HepG2 (cell line): ENCODE data around the gene MYO18A. TPM values are rescaled to one million over a fixed set of nuclear protein-coding genes. Genes with fewer than 3 reads are reported as not detected.
A peak's percentile ranks its signal among the peaks of the same experiment; 100 is the strongest.

Source experiments
- ARID5B ChIP-seq: IDR thresholded peaks from 2 replicates; pipeline ENCODE4 v1.4.0; 2020; ENCODE audit warnings: mild to moderate bottlenecking, missing genetic modification reagents
- CENPBD1 ChIP-seq: sonication (generic); formaldehyde crosslinking; IDR thresholded peaks from 2 replicates; pipeline ENCODE4 v1.8.0; 2022; ENCODE audit warnings: missing genetic modification reagents, low read depth, mild to moderate bottlenecking, borderline replicate concordance
- E2F5 ChIP-seq: sonication (generic); formaldehyde crosslinking; conservative IDR thresholded peaks from 2 replicates; pipeline ENCODE4 v1.4.0; 2020; ENCODE audit warnings: missing genetic modification reagents
- GATAD2A ChIP-seq: IDR thresholded peaks from 2 replicates; pipeline ENCODE4 v1.6.1; 2016
- HNRNPK ChIP-seq: fragments of 200-400 bp; formaldehyde crosslinking; IDR thresholded peaks from 2 replicates; pipeline ENCODE4 v1.6.1; 2018; ENCODE audit warnings: low read length, low read depth, moderate library complexity, mild to moderate bottlenecking; ENCODE audit not compliant: poor library complexity, severe bottlenecking
- IKZF4 ChIP-seq: sonication (generic); formaldehyde crosslinking; IDR thresholded peaks from 2 replicates; pipeline ENCODE4 v1.5.1; 2020; ENCODE audit warnings: borderline replicate concordance, mild to moderate bottlenecking, low read depth, missing genetic modification reagents; ENCODE audit errors: not compliant biosample characterization
- MNT ChIP-seq: fragments of 450-650 bp; IDR thresholded peaks from 2 replicates; pipeline ENCODE4 v1.6.1; 2016
- NR2F1 ChIP-seq, 2 experiments: fragments of 450-650 bp in 1 of 2; formaldehyde crosslinking in 1 of 2; IDR thresholded peaks; 2 replicates each; pipeline versions ENCODE4 v1.5.0 to v1.6.1; 2016 to 2020; ENCODE audit warnings: mild to moderate bottlenecking in 1 of 2, missing compliant biosample characterization in 1 of 2, missing genetic modification reagents in 1 of 2, moderate library complexity in 1 of 2
- NR2F6 ChIP-seq, 2 experiments: IDR thresholded peaks; 2 replicates each; pipeline ENCODE4 v1.6.1; 2016; ENCODE audit warnings: antibody characterized with exemption in 1 of 2, mild to moderate bottlenecking in 1 of 2
- SATB2 ChIP-seq: sonication (generic); formaldehyde crosslinking; IDR thresholded peaks from 2 replicates; pipeline ENCODE4 v1.5.0; 2020; ENCODE audit warnings: missing genetic modification reagents
- THAP11 ChIP-seq: IDR thresholded peaks from 2 replicates; pipeline ENCODE4 v1.6.1; 2016; ENCODE audit warnings: missing biosample characterization, missing genetic modification reagents
- ZHX1 ChIP-seq: sonication (generic); formaldehyde crosslinking; IDR thresholded peaks from 2 replicates; pipeline ENCODE4 v1.8.1; 2022; ENCODE audit warnings: low read depth, mild to moderate bottlenecking, missing genetic modification reagents
- ZNF558 ChIP-seq: sonication (generic); formaldehyde crosslinking; IDR thresholded peaks from 2 replicates; pipeline ENCODE4 v1.9.0; 2022; ENCODE audit warnings: mild to moderate bottlenecking, missing genetic modification reagents, borderline replicate concordance
- polyA plus RNA-seq, 8 experiments: library from polyadenylated mRNA; depleted of rRNA in 3 of 8; stranded (reverse) in 7 of 8; unstranded in 1 of 8; fragments of >200 nt; fragmentation: Illumina TruSeq in 4 of 8; extraction: Trizol in 4 of 8; gene quantifications; 2 replicates each; pipeline versions ENCODE4 v1.2.1 to v1.2.3, GENCODE V29; 2011 to 2016; ENCODE audit warnings: low read depth in 4 of 8, missing spikeins in 1 of 8, mixed read lengths in 1 of 8; ENCODE audit not compliant: insufficient read depth in 1 of 8
- total RNA-seq, 5 experiments: library from RNA; depleted of rRNA; stranded (reverse); fragments of >200 nt; fragmentation: Illumina TruSeq; extraction: Trizol; gene quantifications; 2 replicates each; pipeline ENCODE4 v1.2.3, GENCODE V29; 2016; ENCODE audit warnings: low read depth in 1 of 5

Gene MYO18A
- total and polyA plus RNA-seq, 2 of the 13 experiments (the other 11 are each of a cell fraction or from before 2014, with no cell fraction given), result 16.8 to 24.8 TPM

- TF ChIP-seq MNT, result no peak
- no peak for TF ChIP-seq CENPBD1 (CRISPR knock-in tag)
- TF ChIP-seq GATAD2A (CRISPR knock-in tag), result 0 out of 2 replicates have a peak, but pooled peaks have one; percentile 22
- no peak for TF ChIP-seq IKZF4 (CRISPR knock-in tag)
- TF ChIP-seq E2F5 (CRISPR knock-in tag), result no peak
- peak; percentile 56; the same call in 1 of the 2 replicates for TF ChIP-seq NR2F6 (IDR thresholded peaks at IDR 0.05)
- TF ChIP-seq NR2F6 (CRISPR knock-in tag; IDR thresholded peaks at IDR 0.05), result no peak; the same call in none of the 2 replicates
- TF ChIP-seq THAP11 (CRISPR knock-in tag), result no peak
- no peak for TF ChIP-seq ZNF558 (CRISPR knock-in tag)
- TF ChIP-seq HNRNPK, result no peak
- TF ChIP-seq ARID5B, result peak; percentile 36; the same call in 1 of the 2 replicates
- 0 out of 4 replicates have a peak, but pooled peaks of 1 of the 2 experiments have one; percentile 27 for TF ChIP-seq NR2F1 (CRISPR knock-in tag; IDR thresholded peaks at IDR 0.05)
- no peak for TF ChIP-seq ZHX1
- TF ChIP-seq SATB2 (CRISPR knock-in tag), result no peak
Measured at GRCh38 chr17:29160253-29160652, 19.9 kb downstream of the MYO18A start (continued).
